Choroid plexus epithelial cell (primary cell): ENCODE data around the gene EID3.

Experiments
- DNase-seq: peaks from one replicate; pipeline ENCODE4 v3.0.0-alpha.2; 2010; ENCODE audit warnings: low read depth
- H3K4me3 ChIP-seq: 2 replicates; pipeline ENCODE4 v1.5.1; 2011; ENCODE audit warnings: low read depth, mild to moderate bottlenecking, control low read depth, low read length, moderate library complexity
- TF ChIP-seq, protein P1 (sequence below): conservative IDR thresholded peaks from 2 replicates; pipeline ENCODE4 v1.5.1; 2011; ENCODE audit warnings: low read depth, mild to moderate bottlenecking, control low read depth, inconsistent platforms, low read length, moderate library complexity

Gene EID3

GRCh38 chr12:104312654-104313053, 9.1 kb downstream of the EID3 start:
- TF ChIP-seq, protein P1, sequence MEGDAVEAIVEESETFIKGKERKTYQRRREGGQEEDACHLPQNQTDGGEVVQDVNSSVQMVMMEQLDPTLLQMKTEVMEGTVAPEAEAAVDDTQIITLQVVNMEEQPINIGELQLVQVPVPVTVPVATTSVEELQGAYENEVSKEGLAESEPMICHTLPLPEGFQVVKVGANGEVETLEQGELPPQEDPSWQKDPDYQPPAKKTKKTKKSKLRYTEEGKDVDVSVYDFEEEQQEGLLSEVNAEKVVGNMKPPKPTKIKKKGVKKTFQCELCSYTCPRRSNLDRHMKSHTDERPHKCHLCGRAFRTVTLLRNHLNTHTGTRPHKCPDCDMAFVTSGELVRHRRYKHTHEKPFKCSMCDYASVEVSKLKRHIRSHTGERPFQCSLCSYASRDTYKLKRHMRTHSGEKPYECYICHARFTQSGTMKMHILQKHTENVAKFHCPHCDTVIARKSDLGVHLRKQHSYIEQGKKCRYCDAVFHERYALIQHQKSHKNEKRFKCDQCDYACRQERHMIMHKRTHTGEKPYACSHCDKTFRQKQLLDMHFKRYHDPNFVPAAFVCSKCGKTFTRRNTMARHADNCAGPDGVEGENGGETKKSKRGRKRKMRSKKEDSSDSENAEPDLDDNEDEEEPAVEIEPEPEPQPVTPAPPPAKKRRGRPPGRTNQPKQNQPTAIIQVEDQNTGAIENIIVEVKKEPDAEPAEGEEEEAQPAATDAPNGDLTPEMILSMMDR: no peak
- no peak for DNase-seq
- no peak overlapping the region for H3K4me3 ChIP-seq

DNA sequence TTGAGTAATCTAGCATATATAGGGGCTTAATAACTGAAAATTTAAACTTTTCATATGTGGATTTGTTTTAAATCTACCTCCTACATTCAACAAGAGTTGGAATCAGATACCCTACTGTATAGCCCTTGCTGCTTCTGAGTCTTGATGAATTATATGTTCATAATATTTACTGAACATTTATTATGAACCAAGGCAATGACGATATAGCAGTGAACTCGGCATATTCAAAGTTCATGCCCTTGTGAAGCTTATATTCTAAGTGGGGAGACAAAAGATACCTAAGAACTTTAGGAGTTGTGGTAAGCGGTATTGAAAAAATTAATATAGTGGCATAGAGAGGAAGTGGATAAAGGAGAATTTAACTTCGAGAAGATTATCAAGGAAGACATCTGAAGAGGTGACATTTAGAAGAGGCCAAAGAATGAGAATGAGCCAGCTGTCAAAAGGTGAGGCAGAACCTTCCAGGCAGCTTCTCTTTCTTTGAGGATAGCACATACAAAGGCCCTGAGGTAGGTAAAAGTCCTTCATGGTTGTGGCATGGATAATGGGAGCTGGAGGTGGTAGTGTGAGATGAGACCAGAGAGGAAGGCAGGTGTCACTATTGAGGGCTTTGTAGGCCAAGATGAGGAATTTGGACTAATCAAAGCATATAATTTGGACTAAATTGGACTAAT, 10.2 kb downstream of the EID3 start:
- TF ChIP-seq, protein P1: no peak
- no peak for DNase-seq
- no peak overlapping the region for H3K4me3 ChIP-seq

GRCh38 chr12:104314242-104314614, 10.7 kb downstream of the EID3 start:
- DNase-seq: peak; percentile 34
- TF ChIP-seq, protein P1: no peak
- no peak overlapping the region for H3K4me3 ChIP-seq

DNA sequence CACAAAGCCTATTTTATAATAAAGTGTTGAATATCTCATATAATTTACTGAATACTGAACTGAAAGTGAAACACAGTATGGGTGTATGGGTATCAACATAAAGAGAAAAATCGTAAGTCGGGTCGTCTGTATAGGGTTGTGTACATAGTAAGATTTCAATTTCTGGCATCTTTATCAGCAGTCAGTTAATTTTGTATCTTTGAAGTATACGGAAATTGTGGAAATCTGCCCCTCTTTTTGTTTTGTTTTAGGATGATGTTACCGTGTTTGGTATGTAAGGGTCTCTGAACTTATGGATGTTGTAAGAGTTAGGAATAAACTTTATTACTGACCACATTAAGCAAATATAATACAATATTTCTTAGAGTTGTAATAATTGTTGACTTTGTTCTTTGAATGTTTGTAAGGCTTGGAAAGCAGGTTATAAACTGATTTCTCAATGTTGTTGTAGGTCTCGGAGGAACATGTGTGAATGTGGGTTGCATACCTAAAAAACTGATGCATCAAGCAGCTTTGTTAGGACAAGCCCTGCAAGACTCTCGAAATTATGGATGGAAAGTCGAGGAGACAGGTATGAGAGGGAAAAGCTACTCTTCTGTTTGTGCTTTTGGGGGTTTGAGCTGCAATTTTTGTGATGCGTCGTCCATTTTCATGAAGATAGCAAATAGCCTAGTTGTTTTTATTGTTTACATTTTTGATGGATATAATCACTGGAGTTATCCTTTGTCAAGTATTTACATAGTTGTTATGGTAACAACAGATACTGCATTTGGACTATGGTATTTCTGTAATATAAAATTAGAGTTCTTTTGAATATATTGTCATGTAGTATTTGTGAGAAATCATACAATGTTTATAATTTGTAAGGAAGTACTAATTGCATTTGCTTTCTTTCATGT, 12.0 kb downstream of the EID3 start:
- H3K4me3 ChIP-seq: no peak overlapping the region
- peak; percentile 41 for DNase-seq
- TF ChIP-seq, protein P1: no peak

DNA sequence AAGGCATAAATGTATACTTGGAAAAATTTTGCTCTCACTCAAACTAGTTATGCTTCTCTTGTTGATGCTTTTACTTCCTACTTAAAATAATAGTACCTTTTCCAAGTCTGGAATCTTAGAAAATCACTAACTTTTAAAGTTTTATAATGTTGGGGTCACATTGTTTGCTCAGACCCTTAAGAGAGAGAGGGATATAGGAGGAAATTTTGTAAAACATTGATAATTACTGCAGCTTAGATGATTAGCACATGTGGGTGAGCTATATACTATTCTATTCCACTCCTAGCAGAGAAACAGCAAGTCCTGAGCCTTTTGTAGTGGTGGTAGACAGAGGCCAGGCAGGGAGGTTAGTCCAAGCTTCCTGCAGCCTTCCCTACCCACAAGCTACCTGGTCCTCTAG, 13.4 kb downstream of the EID3 start:
- no peak overlapping the region for H3K4me3 ChIP-seq
- TF ChIP-seq, protein P1: no peak
- DNase-seq: no peak

DNA sequence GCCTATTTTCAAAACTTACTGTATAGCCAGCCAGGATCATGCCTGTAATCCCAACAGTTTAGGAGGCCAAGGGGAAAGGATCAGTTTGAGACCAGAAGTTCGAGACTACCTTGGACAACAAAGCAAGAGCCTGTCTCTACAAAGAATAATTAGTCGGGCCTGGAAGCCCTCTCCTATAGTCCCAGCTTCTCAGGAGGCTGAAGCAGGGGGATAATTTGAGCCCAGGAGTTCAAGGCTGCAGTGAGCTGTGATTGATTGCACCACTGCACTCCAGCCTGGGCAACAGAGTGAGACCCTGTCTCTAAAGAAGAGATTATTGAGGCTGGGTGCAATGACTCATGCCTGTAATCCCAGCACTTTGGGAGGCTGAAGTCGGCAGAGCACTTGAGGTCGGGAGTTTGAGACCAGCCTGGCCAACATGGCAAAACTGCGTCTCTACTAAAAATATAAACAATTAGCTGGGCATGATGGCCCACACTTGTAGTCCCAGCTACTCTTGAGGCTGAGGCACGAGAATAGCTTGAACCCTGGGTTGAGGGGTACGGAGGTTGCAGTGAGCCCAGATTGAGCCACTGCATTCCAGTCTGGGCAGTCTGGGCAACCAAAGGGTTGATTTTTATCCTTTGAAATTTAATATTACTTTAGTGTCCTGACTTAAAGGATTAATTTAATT, 14.1 kb downstream of the EID3 start:
- TF ChIP-seq, protein P1: no peak
- H3K4me3 ChIP-seq: no peak overlapping the region
- DNase-seq: no peak
